ENCODE measurements around the gene TRPC5OS. TPM values are rescaled to one million over a fixed set of nuclear protein-coding genes. Genes with fewer than 3 reads are reported as not detected.

TRPC5OS gene
- total and polyA plus RNA-seq, 2 of the 4 experiments (the other 2 are of a cell fraction), result not detected

GRCh38 chrX:111854556-111855490 is 21.2 kb upstream of the TRPC5OS start:
- Histone ChIP-seq H3K27ac (ENCODE audit: insufficient read depth, low read length) (no peak overlapping the region), H3K9ac (ENCODE audit: low read depth, low read length) (no peak overlapping the region), H4K20me1 (ENCODE audit: insufficient read depth, low read length) (no peaks in the 10 kb centered on the region), H3K4me3 (ENCODE audit: insufficient read depth, low read depth, low read length) (no peak overlapping the region), H2BK5ac (ENCODE audit: low read depth, low read length, poor library complexity, severe bottlenecking) (no peak overlapping the region), H2AK5ac (ENCODE audit: low read depth, low read length) (no peak overlapping the region), H4K91ac (ENCODE audit: insufficient read depth, low read depth, low read length) (no peak overlapping the region), H3K4me1 (ENCODE audit: control insufficient read depth, insufficient read depth, low read length) (no peaks in the 10 kb centered on the region), H2BK120ac (ENCODE audit: low read depth, low read length) (no peak overlapping the region), H3K79me1 (ENCODE audit: low read depth in 1 of 2, low read length in 2 of 2) (no peaks in the 10 kb centered on the region), H3K27me3 (ENCODE audit: control insufficient read depth, insufficient read depth, low read length) (peaks cover 4% of the 10 kb centered on the region), H3K9me1 (ENCODE audit: insufficient read depth, low read length) (no peaks in the 10 kb centered on the region), H4K5ac (ENCODE audit: low read depth, low read length) (no peak overlapping the region), H3K4ac (ENCODE audit: low read depth, low read length) (no peak overlapping the region), H2BK20ac (ENCODE audit: low read depth, low read length) (no peak overlapping the region), H3K14ac (replicated peaks; ENCODE audit: low read depth, low read length) (no peak overlapping the region), H3K56ac (ENCODE audit: extremely low read depth, insufficient read depth, low read length) (no peak overlapping the region), H2BK15ac (ENCODE audit: low read depth, low read length) (no peak overlapping the region), H2AFZ (replicated peaks; ENCODE audit: low read length, poor library complexity) (no peak overlapping the region), H3K36me3 (ENCODE audit: control insufficient read depth, insufficient read depth, low read length) (no peaks in the 10 kb centered on the region), H4K8ac (ENCODE audit: low read depth in 2 of 2, low read length in 2 of 2) (no peak overlapping the region), H3K9me3 (ENCODE audit: control insufficient read depth, insufficient read depth, low read length) (no peaks in the 10 kb centered on the region; the same call in 1 of the 2 replicates), H3K4me2 (ENCODE audit: low read depth, low read length) (no peak overlapping the region), H3K23ac (ENCODE audit: low read depth, low read length) (no peak overlapping the region), H3K18ac (ENCODE audit: low read depth, low read length) (no peak overlapping the region), H2AK9ac (replicated peaks; ENCODE audit: low read depth, low read length, poor library complexity) (no peak overlapping the region)
- in situ Hi-C loops (cut with MboI; ENCODE audit: low sequenced_read_pairs), result no loop called here
- ChIA-PET CTCF (interaction anchor here (0.5 to 1.4 kb wide), 2 partner anchors 32 to 1882 kb away, joined by 3 to 4 read pairs; no protein-coding TSS in a partner anchor), POLR2A (ENCODE audit: unreplicated experiment) (no interaction called here)
- TF ChIP-seq USF2 (IDR thresholded peaks at IDR 0.05; ENCODE audit: low read depth, low read length) (peak; percentile 9; the same call in 1 of the 2 replicates), RFX5 (IDR thresholded peaks at IDR 0.05; ENCODE audit: low read depth, low read length) (no peak), MAZ (IDR thresholded peaks at IDR 0.05; ENCODE audit: borderline replicate concordance, low read depth, low read length) (no peak)
- DNase-seq, result peak; percentile 11
- dilution Hi-C loops (cut with HindIII; ENCODE audit: low sequenced_read_pairs, unreplicated experiment), result no loop called here
- intact Hi-C loops (cut with micrococcal nuclease), result no loop called here
- WGBS, 2 experiments (ENCODE audit: extremely low coverage in 2 of 2, insufficient read length in 1 of 2), result no CpG with 5 or more reads among the region's 4 CpGs
- peak; percentile 42; the same call in 1 of the 2 replicates for ATAC-seq (ENCODE audit: low read depth)
- no TSS peak for BruUV-seq (replicated peaks)
